Astrocyte of the spinal cord (primary cell): ENCODE measurements around the gene PHF20.

Source experiments
- DNase-seq: peaks from one replicate; pipeline ENCODE4 v3.0.0; 2011; ENCODE audit warnings: low read depth, low spot score
- H3K4me3 ChIP-seq: 2 replicates; pipeline ENCODE4 v1.5.1; 2011; ENCODE audit warnings: low read depth, mild to moderate bottlenecking, low read length, moderate library complexity
- CTCF ChIP-seq: IDR thresholded peaks from 2 replicates; pipeline ENCODE4 v1.5.1; 2012; ENCODE audit warnings: low read depth, mild to moderate bottlenecking, low read length, inconsistent platforms
- in situ Hi-C: cut with HindIII; loops from 2 replicates; pipeline ENCODE4 v1.10.0; 2017; ENCODE audit warnings: low sequenced_read_pairs

Gene PHF20

DNA sequence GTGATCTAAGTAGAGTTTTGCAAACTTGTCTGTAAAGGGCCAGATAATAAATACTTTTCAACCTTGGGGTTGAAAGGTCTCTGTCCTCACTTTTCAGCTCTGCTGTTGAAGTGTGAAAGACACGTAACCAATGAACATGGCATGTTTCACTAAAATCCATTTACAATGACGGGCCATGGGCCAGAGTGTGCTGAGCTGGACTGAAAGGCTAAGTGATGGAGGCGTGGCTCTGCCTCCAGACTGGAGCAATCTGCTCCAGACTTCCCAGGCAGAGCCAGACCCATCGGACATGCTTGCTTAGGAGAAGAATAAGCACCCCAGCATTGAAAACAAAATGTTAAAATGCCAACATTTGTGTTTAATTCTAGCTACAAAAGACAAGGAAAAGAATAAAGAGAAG lies 141.1 kb downstream of the PHF20 start:
- H3K4me3 ChIP-seq = no peak overlapping the region
- no peak for DNase-seq
- in situ Hi-C loops = no loop called here
- TF ChIP-seq CTCF = no peak

GRCh38 chr20:35917077-35917476 lies 145.3 kb downstream of the PHF20 start:
- DNase-seq = no peak
- no peak overlapping the region for H3K4me3 ChIP-seq
- TF ChIP-seq CTCF = no peak
- in situ Hi-C loops = no loop called here

GRCh38 chr20:35918021-35918420 lies 146.2 kb downstream of the PHF20 start:
- in situ Hi-C loops = no loop called here
- H3K4me3 ChIP-seq = no peak overlapping the region
- no peak for DNase-seq
- no peak for TF ChIP-seq CTCF

- in situ Hi-C loops = no loop called here
- TF ChIP-seq CTCF = no peak
- no peak for DNase-seq
- H3K4me3 ChIP-seq = no peak overlapping the region
These were observed 148.7 kb downstream of the PHF20 start for GRCh38 chr20:35920523-35920922.

DNA sequence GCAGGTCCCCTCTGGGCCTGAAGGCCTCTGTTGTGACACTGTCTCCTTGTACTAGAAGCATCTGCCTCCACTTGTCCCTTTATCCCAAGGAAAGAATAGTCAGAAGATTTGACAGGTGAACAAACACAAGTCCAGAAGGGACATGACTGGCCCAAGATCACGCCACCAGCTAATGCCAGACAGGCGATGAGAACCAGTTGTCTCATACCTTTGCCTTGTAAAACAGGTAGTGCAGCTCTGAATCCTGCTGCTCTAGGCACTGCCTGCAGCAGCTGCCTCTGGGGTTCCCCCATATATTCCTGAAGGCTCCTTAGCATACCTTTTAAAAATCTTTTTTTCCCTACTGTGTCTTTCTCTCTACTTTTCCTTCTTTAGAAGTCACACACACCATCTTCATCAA lies 157.5 kb downstream of the PHF20 start:
- no peak for TF ChIP-seq CTCF
- no peak for DNase-seq
- in situ Hi-C loops = no loop called here
- H3K4me3 ChIP-seq = no peak overlapping the region

DNA sequence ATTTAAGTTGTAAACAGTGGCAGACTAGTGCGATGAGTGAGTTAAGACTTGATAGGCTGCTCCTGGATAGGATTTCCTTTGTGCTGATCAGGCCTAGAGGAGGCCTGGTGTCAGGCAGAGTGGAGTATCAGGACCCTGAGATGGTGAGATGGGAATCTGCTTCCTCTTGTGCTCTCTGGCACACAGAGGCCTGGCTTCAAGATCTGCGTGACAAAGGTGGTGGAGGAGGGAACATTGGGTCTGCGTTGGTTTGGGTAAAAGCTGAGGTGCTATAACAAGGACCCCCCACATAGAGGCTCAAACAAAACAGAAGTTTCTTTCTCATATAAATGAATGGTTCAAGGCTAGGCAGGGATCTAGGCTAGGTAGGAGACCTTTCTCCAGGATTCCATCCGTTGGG lies 162.2 kb downstream of the PHF20 start:
- H3K4me3 ChIP-seq = no peak overlapping the region
- in situ Hi-C loops = no loop called here
- no peak for DNase-seq
- no peak for TF ChIP-seq CTCF

- H3K4me3 ChIP-seq = no peak overlapping the region
- TF ChIP-seq CTCF = no peak
- no peak for DNase-seq
- in situ Hi-C loops = no loop called here
These were observed 167.4 kb downstream of the PHF20 start for GRCh38 chr20:35939264-35939663.
